Effector CD4-positive, alpha-beta T cell (primary cell): ENCODE measurements around the gene GARNL3.
A peak's percentile ranks its signal among the peaks of the same experiment; 100 is the strongest.

Experiments used
- DNase-seq: peaks from one replicate; pipeline ENCODE4 v3.0.0-alpha.2; 2020

Gene GARNL3

DNA sequence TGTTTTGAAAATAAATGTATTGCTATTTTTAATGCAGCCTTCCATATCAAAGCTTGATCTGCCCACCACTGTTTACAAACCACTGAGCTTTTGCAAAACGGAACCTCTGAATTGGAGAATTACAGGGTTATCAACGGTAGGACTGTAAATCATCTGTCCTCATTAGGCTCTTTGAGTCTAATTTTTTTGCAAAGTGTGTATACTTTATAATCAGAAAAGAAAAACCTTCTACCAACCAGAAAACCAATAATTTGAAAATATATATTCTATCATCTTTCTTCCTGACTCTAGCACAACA is 125.6 kb downstream of the GARNL3 start:
- no peak for DNase-seq

DNA sequence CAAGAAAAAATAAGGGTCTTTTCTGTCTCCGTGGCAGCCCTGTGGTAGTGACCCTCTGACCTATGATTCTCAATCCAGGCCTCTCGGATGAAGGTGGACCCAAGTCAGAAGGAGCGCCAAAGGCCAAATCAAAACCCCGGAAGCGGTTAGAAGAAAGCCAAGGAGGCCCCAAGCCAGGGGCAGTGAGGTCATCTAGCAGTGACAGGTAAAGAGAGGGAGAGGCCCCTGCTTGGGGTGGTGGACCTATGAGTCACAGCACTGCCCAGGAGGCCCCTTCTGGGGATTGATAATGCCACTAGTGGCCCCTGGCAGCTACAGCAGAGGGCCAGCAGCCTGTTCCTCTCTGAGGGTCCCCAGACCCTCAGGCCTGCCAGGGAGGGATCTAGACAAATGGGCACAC is 126.0 kb downstream of the GARNL3 start:
- no peak for DNase-seq

DNA sequence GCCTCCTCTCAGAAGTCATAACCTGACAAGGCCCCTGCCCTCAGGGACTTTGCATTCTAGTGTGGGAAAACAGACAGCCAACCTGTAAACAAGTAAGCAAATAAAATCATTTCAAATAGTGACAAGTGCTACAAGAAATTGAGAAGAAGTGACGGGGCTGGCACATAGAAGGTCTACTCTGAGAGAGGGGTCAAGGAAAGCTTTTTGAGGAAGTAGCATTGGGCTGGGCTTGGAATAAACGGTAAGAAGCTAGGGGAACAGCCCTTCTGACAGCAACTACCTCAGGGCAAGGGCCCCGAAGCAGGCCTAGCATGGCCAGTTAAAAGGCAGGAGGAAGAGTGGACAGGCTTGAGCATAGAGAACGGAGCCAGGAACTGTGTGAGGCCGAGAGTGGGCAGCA is 127.6 kb downstream of the GARNL3 start:
- no peak for DNase-seq

- no peak for DNase-seq
Measured at GRCh38 chr9:127392976-127393375, 128.4 kb downstream of the GARNL3 start.

GRCh38 chr9:127393645-127394044 is 129.1 kb downstream of the GARNL3 start:
- DNase-seq = no peak

DNA sequence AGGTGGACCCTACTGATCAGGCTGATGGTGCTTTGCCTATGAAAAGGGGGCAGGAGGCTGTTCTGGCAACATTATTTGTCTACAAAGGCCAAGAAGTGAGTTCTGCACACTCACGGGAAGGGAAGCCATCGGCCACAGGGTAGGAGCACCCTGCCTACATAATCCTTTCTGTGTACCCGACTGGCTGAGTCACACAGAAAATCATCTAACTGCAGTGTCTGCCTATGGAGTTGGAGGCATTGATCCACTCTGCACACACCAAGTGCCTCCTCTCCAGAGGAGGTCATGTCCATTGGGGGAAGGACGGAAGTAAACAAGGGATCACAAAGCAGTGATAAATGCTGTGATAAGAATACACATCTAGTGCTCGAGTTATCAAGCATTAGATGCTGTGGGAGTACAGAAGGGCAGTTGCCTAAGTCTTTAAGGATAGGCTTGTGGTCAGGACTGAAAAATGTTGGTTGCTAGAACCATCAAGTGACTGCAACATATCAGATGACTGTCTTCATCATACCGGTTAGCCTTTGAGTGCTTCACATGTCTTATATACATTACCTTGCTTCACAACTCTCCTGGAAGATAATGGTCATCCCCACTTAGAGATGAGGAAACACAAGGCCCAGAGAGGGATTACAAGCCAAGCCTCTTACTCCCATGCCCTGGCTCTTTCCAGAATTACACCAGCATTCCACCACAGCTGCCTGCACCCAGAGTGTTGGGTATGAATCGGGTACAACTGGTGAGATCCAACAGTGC is 131.1 kb downstream of the GARNL3 start:
- DNase-seq = no peak

DNA sequence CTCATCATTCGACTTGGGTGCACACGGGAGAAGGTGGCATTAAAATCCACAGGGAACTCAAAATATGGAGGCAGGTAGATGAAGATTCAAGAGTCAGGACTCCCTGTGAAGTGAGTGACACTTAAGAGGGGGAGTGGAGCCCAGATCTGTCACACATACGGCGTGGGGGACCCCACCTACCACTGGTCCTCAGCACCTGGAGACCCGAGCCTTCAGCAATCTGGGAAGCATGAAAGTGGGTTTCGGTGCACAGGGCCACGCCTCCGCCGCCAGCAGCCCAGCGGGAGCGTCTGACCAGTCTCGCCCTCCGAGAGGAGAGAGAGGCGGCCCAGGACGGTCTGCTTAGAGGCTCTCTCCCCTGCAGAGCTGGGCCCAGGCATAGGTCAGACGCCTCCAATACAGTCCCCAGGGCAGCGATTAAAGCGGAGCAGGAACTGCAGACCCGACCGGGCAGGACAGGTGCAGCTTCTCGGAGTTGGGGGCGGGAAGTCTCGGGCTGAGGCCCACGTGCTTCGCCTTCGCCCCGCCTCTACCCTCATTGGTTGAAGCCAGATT is 131.8 kb downstream of the GARNL3 start:
- DNase-seq = no peak

DNA sequence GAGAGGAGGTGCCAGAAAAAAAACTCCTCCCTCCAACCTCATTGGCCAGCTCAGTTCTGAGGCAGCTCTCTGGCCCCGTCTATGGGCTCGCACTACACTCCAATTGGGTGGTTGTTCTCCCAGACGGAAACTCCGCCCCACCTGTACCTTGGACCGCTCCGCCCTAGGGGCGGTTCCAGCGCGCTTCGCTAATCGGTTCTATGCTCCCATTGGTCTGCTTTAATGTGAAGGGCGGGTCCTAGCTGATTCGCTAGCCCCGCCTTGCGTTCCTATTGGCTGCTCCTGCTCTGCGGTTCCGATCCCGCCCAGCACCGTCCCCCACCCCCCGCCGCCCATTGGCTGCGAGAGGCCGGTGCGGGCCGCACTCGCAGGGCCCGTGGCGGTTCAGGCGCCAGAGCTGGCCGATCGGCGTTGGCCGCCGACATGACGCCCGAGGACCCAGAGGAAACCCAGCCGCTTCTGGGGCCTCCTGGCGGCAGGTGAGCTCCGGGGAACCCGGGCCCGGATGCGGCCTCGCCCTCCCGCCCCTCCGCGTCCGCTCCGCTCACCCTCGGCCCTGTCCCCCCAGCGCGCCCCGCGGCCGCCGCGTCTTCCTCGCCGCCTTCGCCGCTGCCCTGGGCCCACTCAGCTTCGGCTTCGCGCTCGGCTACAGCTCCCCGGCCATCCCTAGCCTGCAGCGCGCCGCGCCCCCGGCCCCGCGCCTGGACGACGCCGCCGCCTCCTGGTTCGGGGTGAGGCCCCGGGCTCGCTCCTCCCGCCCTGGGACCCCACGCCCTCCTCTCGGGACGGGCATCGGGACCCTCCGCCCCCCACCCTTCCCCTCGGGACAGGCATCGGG is 132.5 kb downstream of the GARNL3 start, which contains the start of gene SLC2A8:
Gene SLC2A8 (plus strand): TSS at position 362 of the 838 bp plus-strand sequence. CDS start 62 bp downstream, at position 424.
- DNase-seq = peak; percentile 79

- no peak for DNase-seq
Measured at GRCh38 chr9:127397646-127398274, 133.2 kb downstream of the GARNL3 start.

DNA sequence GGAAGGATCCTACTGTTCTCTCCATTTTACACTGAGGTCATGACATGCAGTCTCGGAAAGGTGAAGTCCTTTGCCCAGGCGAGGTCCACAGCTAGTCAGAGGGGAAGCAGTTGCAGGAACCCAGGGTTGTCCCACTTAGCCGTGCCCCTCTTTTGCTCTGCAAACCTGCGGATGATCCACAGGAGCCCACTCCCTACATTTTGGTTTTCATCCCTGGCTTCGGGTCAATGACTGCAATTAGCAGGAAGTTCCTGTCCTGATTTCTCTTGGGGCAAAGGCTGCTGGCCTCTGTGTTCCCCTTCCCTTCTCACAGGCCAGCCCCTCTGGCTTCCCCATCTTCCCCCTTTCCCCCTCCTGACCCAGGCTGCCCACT is 133.7 kb downstream of the GARNL3 start:
- no peak for DNase-seq

GRCh38 chr9:127398715-127399400 is 134.3 kb downstream of the GARNL3 start:
- no peak for DNase-seq

- DNase-seq = no peak
Measured at GRCh38 chr9:127399736-127400269, 135.2 kb downstream of the GARNL3 start.

- DNase-seq = no peak
Measured at GRCh38 chr9:127402401-127403090, 138.0 kb downstream of the GARNL3 start.

GRCh38 chr9:127403507-127404192 is 139.1 kb downstream of the GARNL3 start:
- DNase-seq = no peak

GRCh38 chr9:127404631-127405030 is 140.1 kb downstream of the GARNL3 start:
- no peak for DNase-seq

DNA sequence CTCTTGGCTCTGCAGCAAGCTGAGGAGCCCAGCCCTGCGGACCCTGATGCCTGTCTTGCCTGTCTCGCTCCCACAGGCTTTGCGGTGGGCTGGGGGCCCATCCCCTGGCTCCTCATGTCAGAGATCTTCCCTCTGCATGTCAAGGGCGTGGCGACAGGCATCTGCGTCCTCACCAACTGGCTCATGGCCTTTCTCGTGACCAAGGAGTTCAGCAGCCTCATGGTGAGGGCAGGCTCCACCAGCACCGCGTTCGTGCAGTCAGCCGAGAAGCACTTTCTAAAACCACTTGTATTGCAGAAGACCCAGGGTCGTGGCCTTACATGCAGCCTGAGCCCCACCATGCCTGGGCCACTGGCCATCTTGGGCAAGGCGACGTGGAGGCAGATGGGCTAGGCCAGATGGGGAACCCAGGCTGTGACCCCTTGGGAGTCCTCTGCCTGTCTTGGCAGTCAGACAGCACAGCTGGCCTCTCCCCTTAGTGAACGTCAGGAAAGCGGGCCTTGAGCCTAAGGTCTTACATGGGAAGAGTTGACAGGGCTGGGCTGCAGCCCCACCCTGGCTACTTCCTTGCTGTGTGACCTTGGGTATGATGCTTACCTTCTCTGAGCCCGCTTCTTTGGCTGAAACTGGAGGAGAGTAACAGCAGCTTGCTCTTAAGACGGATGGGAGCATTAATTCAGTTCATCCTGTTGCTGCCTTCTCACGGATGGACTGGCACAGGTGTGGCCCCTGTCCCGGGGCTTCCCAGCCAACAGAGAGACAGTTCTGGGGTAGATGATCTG is 141.0 kb downstream of the GARNL3 start:
- no peak for DNase-seq

GRCh38 chr9:127406799-127407491 is 142.4 kb downstream of the GARNL3 start:
- no peak for DNase-seq

DNA sequence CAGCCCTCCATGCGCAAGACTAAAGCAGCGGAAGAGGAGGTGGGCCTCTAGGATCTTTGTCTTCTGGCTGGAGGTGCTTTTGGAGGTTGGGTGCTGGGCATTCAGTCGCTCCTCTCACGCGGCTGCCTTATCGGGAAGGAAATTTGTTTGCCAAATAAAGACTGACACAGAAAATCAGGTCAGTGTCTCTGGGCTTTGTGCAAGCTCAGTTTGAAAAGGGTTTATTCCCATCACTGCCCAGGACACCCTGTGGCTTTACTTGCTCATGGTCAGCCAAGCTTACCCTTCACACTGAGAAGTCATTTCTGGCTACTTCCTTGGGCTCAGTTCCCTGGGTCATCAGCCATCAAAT is 142.9 kb downstream of the GARNL3 start:
- DNase-seq = no peak

GRCh38 chr9:127411122-127411521 is 146.5 kb downstream of the GARNL3 start:
- no peak for DNase-seq

DNA sequence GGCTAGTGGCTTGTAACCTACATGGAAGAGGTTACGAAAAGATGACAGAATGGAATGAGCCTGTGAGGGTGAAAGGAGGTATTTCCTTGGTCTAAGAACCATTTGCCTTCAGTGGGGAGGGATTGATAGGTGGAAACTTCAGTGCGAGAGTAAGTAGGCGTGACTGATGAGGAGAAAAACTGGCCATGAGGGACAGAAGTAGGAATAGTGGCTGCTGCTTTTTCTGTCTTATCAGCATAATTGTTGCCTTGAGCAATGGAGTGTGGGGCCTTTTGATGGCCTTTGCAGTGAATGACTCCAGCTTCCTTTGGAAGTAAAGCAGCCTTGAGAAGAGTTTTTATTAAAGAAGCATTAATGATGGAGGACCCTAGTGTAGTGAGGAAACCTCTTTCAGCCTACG is 150.6 kb downstream of the GARNL3 start:
- DNase-seq = no peak
